Stimulated activated CD8-positive, alpha-beta memory T cell treated with anti-CD3 and anti-CD28 coated beads, Interleukin-12 subunit alpha, Interleukin-12 subunit beta, amount 100 ng/mL, for 4 hours (primary cell): Measurements from ENCODE around the gene TEKTIP1.
"Not testable (repeated sequence)": the region's sequence is repeated elsewhere in the genome, so short reads cannot be mapped to it uniquely, and the experiment has no call there.

Source experiments
- DNase-seq: peaks from one replicate; pipeline ENCODE4 v3.0.0-alpha.2; 2020; ENCODE audit warnings: low read depth

Gene TEKTIP1

DNA sequence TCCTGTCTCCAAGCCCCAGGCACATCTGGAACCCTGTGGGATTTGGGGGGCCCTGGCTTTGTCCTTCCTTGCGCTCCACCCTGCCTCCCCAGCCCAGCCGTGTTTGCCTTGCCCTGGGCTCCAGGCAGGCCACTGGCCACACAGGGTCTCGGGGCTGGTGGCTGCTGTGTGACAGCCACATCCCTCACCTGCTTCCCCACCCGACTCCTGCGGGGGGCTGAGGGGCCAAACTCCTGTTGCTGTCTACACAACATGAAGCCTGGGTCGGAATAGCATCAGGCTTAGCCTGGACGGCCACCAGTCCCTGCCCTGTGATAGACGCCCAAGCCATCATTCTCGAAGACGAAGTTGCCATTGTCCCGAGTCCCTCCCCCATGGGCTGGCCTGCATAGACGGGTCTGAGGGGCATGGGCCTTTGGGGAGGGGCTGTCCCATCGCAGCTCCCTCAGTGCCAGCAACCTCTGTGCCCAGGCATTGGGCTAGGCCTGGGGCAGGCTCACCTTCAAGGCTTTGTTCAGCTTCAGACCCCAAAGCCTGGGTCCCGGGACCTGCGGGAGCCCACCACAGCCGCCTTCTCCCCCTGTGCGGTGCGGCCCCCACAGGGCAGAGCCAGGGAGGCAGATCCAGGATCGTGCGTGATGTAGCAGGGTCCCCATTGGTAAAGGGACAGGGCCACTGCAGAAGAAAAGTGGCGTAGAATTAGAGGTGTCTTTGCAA is 15.5 kb upstream of the TEKTIP1 start:
- no peak for DNase-seq

DNA sequence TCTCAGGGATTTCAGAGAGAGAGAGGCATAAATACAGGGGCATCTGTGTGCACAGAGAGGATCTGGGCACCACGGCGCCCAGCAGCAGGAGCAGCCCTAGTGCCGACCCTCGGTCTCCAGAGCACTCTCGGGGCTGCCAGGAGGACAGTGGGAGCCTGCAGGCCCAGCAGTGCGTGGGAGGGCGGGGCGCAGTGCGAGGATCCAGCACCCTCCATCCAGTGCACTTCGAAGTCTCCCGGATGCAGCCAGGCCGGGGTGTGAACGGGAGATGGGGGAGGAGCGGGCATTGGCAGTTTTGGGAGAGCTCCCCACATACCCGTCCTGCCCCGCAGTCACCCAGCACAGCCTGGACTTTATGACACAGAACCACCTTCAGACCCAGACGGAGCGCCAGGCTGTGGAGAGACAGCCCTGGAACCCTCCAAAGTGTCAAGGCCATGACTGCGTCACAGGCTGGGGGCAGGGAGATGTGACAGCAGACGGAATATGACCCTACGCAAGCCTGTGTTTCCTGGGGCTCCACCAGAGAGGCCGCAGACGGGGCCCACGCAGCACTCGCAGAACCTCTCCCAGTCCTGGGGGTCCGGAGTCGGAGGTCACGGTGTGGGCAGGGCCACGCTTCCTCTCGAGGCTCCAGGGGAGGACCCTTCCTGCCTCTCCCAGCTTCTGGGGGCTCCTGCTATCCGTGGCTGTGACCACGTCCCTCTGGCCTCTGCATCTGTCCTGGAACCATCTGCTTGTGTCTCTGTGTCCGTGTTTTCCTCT is 14.7 kb upstream of the TEKTIP1 start:
- no peak for DNase-seq

DNA sequence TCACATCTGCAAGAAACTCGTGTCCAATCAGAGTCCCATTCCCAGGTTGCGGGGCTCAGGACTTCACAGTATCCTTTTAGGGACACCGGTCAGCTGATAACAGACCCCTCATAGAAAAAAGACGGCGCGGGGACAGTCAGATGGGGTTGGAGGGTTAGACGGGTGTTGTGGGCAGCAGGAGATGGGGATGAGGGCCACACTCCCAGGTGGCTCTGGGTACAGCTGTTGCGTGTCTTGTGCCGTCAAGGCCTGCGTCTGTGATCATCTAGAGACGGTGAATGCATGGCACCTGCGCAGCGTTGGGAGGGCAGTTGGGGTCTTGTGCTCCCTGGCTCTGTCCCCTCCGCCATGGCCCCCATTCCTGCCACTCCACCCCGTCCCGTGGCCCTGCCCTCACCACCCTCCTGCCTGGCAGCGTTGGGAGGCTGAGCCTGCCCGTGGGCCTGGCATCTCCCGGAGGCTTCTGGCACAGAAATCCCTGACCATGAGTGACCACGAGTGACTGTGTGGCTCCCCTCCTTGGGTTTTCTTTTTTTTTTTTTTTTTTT is 14.0 kb upstream of the TEKTIP1 start:
- DNase-seq = no peak

GRCh38 chr19:3526507-3527237 is 12.3 kb upstream of the TEKTIP1 start:
- DNase-seq = no peak

DNA sequence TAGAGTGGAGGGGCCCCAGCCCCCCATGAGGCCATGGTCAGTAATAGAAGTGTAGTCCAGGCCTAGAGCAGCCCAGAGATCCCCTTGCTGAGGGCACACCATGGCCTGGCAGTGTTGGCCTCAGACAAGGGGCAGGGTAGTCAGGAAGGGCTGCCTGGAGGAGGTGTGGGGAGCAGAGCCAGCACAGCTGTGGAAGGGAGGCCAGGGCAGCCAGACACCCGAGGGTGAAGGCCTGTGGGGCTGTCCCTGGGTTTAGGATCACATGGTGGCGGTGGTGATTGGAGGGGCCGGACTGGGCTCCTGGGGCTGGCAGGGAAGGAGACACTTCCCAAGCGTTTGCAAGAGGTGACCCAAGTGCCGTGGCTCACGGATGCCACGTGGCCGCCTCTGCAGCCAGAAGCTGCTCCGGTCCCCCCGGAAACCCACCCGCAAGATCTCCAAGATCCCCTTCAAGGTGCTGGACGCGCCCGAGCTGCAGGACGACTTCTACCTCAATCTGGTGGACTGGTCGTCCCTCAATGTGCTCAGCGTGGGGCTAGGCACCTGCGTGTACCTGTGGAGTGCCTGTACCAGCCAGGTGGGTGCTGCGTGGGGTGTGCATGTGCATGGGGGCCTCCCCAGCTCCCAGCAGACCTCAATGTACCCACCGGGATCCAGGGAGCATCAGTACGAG is 11.6 kb upstream of the TEKTIP1 start:
- no peak for DNase-seq

GRCh38 chr19:3528080-3528479 is 10.9 kb upstream of the TEKTIP1 start:
- DNase-seq = no peak

DNA sequence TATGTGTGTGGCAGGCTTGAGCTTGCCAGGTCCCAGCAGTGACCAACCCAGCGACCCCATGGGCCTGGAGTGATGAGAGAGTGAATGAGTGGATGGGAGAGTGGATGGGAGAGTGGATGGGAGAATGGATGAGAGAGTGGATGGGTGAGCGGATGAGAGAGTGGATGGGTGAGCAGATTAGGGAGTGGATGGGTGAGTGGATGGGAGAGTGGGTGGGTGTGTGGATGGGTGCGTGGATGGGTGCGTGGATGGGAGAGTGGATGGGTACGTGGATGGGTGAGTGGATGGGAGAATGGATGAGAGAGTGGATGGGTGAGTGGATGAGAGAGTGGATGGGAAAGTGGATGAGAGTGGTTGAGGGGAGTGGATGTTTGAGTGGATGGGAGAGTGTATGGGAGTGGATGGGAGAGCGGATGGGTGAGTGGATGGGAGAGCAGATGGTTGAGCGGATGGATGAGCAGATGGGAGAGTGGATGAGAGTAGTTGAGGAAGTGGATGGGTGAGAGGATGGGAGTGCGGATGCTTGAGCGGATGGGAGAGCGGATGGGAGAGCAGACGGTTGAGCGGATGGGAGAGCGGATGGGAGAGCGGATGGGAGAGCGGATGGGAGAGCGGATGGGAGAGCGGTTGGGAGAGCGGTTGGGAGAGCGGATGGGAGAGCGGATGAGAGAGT is 10.3 kb upstream of the TEKTIP1 start:
- DNase-seq = no peak

- DNase-seq = not testable (repeated sequence)
Observed at GRCh38 chr19:3529299-3529698, 9.7 kb upstream of the TEKTIP1 start.

DNA sequence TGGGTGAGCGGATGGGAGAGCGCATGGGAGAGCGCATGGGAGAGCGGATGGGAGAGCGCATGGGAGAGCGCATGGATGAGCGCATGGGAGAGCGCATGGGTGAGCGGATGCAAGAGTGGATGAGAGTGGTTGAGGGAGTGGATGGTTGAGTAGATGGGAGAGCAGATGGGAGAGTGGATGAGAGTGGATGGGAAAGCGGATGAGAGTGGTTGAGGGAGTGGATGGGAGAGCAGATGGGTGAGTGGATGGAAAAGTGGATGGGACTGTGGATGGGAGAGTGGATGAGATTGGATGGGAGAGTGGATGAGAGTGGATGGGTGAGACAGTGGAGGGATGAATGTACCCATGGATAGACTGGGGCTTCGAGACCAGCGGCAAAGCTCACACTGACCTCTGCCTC is 8.6 kb upstream of the TEKTIP1 start:
- DNase-seq = no peak

GRCh38 chr19:3531716-3532115 is 7.3 kb upstream of the TEKTIP1 start:
- no peak for DNase-seq

GRCh38 chr19:3532154-3532786 is 6.7 kb upstream of the TEKTIP1 start:
- no peak for DNase-seq

DNA sequence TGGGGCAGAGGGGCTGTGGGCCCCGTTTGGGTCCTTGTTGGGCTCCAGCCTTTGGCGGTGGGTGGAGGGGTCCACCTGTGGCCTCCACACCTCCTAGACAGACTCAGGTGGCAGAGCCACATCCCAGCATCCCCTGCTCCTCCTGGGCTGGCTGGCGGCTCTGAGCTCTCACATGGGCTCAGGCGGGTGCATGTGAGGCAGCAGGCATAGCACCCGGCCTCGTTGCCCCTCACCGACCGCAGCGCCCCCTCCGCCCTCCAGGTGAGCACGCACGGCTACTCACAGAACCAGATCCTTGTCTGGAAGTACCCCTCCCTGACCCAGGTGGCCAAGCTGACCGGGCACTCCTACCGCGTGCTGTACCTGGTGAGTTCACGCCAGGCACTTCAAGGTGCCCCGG is 5.9 kb upstream of the TEKTIP1 start:
- no peak for DNase-seq

GRCh38 chr19:3533563-3534216 is 5.3 kb upstream of the TEKTIP1 start:
- DNase-seq = no peak

- DNase-seq = no peak
Observed at GRCh38 chr19:3534375-3535234, 4.4 kb upstream of the TEKTIP1 start.

- DNase-seq = no peak
Observed at GRCh38 chr19:3535235-3535535, 3.8 kb upstream of the TEKTIP1 start.

GRCh38 chr19:3535563-3535965 is 3.4 kb upstream of the TEKTIP1 start:
- DNase-seq = no peak

DNA sequence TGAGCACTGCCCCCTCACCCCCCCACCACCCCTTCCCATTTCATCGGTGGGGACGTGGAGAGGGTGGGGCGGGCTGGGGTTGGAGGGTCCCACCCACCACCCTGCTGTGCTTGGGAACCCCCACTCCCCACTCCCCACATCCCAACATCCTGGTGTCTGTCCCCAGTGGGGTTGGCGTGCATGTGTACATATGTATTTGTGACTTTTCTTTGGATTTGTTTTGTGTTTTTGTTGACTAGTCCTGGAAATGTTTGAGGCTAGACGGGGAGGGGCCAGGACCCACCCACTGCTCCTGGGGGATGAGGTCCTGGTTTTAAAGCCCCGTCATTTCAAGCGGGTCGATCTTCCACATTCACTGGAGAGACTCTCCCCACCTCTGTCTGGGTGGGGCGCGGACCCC is 3.0 kb upstream of the TEKTIP1 start:
- DNase-seq = no peak

DNA sequence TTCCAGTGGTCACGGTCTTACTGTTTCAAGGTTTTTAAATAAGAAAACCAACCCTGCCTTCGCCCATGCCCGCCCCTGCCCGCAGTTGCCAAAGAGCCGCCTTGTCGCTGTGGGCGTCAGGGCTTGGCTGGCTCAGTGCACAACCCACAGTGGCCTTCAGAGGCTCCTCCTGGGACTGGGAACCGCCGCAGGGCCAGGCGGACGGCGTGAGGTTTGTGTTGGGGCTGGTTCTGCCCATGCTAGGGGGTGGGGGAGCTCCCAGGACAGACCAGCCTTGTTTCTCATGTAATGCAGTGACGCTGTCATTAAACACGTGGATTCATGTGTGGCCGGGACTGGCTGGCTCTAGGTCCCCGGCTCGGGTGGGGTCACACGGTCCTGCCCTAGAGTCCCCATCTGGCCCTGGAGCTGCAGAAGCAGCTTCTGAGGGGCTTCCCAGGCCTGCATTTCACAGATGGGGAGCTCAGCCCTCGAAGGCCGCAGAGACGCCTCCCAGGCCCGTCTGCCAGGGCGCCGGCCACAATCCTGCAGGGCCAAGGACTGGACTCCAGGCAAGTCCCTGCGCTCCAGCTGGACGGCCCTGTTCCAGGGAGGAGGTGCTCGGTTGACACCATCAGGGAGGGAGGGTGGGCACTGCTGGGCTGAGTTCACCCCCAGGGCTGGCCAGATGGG is 2.4 kb upstream of the TEKTIP1 start:
- DNase-seq = no peak

- no peak for DNase-seq
Observed at GRCh38 chr19:3537101-3537437, 1.9 kb upstream of the TEKTIP1 start.
